Kidney glomerular epithelial cell (primary cell): ENCODE results near the gene BRI3.

ENCODE experiments used
- DNase-seq: peaks from one replicate; lab custom pipeline; 2025; lab: John Stamatoyannopoulos, UW

Gene BRI3

DNA sequence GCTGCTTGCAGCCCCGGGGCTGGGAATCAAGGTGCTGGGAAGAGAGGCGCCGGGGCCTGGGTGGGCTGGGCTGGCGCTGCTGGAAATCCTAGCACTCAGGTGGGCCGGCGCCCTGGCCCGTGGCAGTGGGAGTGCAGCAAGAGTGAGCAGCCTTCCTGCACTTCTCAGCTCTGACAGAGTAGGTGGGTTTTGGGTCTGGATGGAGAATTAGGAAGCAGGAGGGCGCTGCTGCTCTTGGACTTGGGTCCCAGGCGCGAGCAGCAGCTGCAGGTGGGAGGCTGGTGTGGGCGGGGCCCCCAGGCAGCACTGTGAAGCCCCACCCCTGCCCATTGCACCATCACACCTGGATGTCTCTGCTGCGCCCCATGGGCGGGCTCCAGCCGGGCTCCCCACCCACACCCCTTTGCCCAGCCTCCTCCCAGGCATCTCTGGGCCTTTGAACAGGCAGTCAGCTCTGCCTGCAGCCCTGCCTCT is 6.0 kb downstream of the BRI3 start:
- no peak for DNase-seq

DNA sequence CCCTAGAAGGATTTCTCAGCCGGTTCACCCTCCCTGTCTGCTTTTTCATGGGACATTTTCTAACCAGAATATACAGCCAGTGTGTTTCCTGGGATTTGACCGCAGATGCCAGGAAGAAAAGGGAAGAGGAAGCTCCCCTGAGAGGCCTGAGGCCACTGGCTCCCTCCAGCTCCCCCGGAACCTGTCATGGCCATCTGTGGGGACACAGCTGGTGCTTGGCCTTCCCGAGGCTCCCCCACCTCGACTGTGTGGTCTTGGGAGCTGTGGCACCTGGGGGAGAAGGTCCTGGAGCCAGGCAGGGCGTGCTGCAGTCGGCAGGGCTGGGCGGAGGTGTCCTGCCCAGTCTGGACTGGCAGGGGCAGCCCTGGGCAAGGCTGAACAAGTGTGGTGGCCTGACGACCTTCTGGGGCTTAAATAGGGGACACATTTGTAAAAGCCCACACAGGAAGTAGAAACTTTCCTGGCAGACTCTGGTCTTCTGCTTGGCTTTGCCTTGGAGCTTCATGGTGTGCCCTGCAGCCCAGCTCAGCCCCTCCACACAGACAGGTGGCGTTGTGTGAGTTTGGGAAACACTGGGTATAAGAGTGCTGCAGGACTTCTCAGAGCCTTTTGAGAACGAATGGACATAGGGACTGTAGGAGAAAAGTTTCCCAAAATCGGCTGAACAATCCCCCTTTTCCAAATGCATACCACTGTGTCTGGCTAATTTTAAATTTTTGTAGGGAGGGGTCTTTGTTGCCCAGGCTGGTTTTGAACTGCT is 6.8 kb downstream of the BRI3 start:
- no peak for DNase-seq

DNA sequence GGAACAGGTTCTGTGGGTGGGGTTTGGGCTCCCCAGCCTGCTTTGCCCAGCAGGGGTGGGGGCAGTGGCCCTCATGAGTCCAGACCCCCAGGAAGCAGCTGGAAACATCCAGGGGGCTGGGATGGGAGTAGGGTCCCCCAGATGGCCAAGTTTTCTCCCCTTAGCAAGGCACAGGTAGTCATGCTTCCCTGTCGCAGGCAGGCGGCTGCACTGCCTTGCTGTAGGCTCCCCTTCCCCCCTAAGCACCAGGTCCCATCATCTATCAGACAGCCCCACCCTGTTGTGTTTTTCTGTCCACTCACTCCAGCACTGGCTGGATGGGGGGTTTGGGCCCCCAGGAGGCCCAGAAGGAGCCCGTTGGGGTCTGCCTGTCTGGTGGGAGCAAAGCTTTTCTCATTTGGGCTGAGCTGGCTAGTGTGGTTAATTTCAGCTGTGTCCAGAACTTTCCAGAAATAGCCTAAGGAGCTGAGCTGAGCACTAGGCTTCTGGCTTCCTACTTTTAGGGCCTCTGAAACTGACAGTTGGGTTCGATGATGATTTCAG is 7.9 kb downstream of the BRI3 start:
- DNase-seq = no peak

DNA sequence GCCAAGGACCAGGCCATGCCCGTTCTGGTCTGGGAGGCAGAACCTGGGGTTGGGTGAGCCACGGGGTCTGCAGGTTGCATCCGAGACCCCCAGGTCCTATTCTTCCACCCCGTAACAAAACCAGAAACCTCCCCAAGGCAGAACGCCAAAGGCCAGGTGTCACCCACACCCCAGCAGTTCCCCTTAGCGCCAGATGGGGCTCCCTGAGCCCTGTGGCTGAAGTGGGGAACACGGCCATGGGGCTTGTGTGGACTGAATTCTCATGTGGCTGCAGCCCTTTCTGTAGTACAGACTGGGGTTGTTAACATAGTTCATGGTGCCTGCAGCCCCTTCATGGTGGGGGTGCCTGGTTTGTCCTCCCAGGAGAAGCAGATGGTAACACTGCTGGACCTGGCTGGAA is 10.2 kb downstream of the BRI3 start:
- DNase-seq = no peak

DNA sequence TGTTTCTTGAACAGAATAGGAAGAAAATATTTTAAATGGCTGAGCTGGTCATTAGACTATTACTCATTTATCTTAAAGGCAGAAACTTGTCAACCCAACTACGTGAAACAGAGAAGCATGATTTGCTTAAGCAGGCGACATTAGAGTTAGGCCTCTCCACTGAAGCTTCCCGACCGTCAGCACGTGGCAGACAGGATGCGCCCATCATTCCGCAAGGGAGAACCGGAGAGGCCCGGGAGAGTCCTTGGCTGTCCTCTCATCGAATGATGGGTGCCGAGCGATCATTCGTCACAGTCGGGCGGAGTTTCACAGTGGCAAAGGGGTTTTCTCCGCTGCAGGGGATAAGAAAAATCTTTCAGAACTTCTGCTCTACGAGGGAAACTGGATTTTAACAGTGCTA is 11.8 kb downstream of the BRI3 start:
- no peak for DNase-seq

DNA sequence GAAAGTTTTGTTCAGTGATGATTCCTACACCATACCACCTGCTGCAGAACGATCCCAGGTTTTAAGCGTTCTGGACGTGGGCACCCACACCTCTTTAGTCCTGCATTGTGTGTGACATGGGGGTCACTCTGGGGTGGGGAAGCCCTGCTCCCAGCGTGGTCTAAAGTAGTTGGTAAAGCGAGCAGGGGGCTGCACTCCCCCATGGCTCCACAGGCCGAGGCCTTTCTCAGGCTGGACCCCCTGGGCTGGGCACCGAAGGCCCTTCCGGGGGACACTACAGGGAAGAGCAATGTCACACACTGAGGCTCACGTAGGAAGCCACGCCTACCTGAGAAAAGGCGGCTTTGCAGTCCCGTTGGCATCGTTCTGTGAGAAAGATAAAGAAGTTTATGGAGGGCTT is 12.3 kb downstream of the BRI3 start:
- DNase-seq = no peak

DNA sequence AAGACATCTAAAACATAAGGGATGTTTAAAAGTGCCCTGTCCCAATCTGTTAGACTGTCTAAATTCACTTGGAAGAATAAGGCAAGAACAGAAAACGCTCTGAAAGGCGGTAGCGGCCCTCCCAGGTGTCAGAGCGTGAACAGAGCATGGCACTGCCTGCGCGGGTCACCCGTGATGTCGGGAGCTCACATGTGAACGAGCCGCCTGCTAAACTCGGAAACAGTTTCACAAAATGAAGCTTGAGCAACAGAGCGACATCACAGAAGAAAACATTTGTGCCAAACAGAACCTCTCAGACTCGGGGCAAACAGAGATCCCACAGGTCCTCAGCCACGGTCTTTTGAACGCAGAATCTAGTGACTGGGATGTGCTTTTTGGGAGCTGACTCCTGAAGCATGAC is 12.8 kb downstream of the BRI3 start:
- DNase-seq = no peak

DNA sequence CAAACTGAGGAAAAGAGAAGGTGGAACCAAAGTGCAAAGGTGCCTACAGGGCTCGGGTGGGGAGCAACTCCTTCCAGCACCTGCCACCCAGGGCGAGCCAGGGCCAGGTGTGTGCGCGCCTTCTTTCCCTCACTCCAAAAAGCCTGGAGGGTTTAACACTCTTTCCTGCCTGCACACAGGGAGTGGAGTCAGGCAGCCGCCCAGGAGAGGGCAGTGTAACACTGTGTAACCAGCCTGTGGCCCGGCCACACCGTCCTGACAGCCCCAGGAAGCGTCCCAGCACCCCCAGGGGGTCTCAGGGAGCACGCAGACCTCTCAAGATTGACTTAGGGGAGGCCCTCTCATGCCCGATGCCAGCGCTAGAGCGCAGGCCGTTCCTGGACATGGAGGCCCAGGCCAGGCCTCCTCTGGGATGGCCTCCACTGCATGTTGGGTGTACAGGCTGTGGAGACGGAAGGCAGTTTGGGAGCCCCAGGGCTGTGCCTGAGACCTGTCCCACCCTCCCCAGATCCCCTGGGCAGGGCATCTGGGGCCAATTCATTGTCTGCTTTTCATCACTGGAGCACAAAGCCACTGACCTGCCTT is 13.4 kb downstream of the BRI3 start:
- DNase-seq = no peak

DNA sequence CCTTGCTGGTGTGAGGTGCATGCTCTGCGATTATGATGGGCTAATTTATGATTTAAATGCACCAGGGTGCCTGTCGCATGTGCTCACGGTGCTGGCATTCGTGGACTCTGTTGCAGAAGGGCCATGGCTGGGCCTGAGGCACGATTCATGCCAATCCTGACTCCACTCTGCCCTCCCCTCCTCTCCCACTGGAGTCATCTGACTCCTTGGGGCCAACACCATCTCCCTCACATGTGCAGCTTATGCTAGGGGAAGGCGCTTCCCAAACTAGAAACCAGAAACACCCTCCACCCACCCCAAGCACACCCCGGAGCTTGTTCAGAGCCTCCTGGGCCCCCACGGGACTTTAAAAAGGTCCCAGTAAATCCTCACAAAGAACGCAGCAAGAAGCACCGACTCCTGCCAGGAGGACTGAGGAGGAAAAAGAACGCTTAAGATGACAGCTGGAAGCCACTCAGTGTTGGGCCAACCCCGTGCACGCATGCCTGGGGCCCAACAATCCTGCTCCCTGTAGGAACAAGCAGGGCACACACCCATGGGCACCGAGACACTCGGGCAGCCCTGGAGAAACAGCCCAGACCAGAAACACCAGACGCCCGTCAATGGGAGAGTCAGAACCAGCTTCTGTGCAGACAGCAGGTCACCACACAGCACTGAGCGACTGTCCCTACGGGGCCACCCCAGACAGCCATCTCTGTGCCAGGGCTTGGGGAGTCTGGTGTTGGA is 14.1 kb downstream of the BRI3 start:
- DNase-seq = no peak

DNA sequence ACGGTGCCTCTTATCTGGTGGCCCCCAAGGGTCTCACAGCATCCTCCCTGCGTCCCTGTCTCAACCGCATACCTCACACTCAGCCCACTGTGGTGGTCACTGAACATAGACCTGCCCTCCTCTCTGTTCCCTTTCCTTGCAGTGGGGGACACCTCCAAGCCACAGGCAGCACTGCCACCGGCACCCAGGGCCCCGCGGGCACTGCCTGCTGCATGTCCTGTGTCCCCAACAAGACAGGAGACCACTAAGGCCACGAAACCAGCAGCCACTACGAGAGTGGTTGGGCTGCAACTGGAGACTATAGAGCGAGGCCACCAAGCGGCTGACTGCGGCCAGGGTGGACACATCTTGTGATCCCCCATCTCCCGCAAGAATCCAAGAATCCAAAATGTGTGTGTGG is 15.3 kb downstream of the BRI3 start:
- DNase-seq = no peak

DNA sequence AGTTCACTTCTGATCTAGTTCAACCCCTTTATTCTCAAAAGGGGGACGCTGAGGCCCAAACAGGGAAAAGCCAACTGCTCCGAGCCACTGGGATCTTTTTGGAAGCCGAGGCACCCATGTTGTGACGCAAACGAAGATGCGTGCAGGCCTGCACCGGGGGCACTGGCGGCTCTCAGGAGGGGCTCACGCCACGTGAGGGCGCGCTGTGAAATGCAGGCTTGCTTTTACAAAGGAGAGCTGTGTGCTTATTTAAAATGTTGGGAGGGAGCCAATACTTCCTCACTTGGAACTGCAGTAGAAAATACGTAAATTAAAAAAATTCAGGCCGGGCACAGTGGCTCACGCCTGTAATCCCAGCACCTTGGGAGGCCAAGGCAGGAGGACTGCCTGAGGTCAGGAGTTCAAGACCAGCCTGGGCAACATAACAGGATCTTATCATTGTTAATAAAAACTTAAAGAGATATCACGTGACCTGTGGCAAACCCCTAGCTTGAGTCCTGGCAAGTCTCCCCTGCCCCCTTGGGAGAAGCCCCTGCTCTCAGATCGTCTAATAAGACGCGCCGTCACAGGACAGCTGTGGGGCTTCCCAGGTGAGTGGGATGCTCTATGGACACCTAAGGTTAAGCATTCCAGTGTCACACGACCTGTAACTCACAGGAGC is 16.3 kb downstream of the BRI3 start:
- no peak for DNase-seq

DNA sequence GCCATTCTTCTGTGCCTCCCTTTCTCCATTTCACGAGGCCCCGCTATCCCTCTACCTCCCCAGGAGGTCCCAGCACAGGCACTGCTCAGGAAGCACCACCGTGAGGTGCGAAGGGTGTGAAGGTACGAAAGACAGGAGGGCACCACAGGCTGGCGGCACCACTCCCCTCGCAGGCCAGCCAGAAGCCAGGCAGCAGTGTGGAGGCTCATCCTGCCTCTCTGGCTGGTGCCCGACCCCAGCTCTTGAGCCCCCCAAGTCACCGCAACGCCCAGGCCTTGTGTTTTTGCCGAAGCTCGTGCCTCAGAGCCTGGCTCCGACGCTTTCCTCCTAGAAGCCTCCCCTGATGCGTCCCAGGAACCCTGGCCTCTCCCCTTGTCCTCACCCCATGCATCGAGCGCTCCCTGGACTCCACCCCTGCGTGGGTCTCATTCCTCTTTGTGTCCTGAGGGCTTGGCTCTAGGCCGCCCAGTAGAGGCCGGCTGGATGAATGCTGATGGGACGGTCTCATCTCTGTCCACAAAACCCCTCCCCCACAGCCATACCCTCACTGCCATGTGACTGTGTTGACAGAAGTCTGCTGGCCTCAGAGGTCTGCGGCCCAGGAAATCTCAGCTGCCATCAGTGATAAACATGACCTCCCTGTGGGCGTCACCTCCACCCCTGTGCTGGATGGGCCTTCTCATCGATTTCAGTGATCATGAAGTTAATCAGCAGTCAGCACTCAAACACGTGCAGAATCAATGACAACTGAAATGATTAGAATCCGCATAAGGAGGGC is 19.3 kb downstream of the BRI3 start:
- DNase-seq = no peak

DNA sequence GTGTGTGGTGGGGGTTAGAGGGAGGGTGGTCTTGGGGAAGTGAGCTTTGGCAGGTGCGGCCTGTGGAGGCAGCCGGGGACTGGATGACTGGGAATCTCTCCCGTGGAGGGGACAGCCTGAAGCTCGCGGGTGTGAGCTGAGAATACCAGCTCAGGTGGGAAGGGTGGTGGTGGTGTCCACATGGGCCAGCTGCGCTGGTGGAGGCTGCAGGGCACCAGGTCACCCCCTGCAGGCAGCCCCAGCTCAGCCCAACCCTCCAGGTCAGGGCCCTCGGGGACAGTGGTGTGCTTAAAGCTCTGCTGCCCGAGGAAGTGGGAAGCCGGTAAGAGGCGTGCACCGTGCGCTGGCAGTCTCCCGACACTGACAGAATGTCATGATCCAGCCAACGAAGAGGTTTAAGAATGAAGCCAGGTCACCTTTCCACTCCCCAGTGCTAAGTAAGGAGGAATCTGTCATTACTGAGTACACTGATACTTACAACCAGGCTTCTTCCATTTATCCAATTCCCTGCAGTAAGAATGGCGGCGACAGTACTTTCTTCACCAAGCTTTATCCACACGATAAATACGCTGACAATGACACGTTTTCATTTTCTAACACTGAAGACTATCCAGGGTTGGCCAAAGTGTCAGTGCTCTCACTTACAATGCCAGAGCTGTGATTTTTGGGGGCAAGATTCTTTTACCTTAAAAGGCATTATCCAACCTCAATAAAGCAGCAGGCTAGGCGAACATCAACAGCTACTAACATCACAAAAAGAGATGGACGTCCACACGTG is 20.4 kb downstream of the BRI3 start:
- no peak for DNase-seq

DNA sequence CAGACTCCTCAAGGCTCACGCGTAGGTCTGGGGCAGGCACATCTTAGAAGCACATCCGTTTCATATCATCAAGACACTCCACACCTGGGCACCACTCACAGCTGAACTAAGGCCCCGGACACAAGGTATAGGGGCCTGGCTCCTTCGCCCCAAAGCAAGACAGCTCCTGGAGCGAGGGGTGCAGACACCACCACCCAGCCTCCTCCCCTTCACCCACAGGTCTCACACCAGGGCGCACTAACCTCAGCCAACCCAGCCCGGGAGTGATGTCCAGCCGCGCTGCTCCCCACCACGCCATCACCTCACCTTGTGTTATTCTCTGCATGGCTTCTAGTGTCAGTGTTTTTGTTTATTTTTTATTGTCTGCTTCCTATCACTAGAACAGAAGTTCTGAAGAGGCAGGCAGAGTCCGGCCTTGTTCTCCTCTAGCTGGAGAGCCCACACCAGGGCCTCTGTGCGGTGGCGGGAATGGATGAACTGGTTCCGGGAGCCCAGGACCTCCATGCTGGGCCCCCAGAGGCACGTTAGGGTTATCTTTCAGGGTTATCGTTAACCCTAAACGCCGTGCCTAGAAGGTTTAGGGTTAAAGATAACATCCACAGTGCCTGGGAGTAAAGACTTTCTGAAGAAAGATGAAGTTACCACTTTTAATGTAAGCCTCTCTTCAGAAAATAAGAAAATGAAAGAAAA is 21.8 kb downstream of the BRI3 start:
- no peak for DNase-seq

DNA sequence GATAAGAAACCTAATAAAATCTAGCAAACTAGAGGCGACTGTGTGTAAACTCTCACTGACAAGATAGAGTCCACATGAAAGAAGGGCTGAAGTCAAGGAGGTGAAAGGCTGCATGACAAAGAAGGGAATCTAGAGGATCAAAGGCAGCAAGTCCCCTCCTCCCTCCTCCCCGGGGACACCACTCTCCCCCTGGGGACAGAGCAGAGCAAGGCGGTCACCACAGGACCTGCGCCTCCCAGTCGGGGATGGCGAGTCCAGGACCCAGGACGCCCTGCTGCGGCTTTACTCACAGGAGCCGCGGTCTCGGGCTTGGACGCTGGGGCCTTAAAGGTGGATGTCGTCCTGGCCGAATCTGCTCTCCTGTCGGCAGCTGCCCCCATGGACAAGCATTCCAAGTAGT is 22.4 kb downstream of the BRI3 start:
- no peak for DNase-seq

DNA sequence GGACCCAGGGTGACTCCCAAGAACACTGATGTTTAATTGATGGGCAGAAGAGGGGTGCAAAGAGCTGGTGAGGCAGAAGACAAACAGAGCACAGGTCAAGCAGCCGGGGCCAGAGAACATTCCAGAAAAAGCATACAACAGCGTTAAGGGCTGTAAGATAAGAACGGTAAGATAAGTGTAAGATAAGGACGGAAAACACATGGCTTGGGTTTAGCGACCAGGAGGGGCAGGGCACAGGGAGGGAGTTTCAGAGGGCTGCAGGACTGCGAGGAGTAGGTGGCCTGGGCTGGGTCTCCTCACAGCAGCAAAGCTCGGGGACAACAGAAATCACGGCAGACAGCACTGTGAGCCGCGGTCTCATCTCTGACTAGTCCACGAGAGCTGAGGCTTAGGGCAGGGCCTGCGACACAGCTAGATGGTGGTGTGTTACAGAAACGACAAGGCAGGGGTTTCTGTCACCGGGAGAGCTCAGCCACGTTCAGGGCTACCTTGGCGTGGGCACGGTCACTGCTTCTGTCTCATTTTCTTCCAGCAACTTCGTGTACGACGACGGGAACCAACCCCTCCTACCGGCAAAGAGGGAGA is 24.6 kb downstream of the BRI3 start:
- no peak for DNase-seq

DNA sequence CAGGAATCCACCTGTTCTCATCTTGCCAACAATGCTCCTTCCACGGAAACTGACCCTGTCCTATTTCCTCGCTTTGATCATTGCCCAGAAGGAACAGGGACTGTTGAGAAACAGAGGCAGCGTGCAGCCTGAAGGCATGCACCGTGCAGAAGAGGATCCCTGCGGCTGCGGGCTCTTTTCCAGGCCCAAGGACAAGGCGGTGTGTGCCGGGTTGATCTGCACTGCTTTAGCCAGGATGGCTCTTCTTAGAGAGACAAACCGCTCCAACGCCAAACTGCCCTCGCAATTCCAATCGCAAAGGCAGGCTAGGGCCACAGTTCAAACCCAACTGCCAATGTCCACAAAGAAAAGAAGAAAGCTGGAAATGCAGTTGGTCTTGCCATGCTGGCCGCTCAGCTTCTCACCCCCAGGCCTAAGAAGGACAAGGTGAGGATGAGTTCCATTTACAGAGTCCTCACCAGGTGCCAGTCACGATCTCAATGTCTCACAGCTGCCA is 26.5 kb downstream of the BRI3 start:
- no peak for DNase-seq

DNA sequence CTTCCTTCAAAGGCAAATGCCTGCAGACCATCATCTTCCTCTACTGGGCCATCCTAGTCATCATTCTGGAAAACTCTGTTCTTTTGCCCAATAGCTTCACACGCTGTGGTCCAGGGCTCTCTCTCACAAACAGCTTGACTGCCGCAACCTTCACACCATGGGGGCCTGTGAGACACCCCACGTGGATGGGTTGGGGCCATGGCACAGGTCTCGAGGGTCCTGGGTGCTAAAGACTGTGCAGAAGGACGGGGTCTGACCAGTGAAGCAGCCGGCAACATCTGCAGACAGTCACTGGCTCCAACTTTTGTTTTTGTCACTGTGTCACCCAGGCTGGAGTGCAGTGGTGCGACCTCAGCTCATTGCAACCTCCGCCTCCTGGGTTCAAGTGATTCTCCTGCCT is 28.1 kb downstream of the BRI3 start:
- DNase-seq = no peak

DNA sequence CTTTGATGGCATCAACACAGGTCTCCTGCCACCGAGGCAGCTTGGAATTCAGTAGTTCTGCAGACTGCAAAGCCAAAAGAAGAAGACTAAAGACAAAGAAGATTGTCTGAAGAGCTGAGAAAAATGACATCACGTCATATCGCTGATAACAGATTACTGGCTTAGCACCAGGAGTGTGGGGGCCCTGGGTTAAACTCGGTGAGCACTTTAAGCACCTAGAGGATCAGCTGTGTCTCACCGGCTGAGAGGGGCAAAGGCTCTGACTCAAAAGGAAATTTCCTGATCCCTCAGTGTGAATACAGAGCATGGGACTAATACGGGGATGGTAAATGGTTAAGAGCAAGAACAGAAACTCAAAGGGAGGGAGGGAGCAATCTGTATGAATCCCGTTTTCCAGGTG is 30.7 kb downstream of the BRI3 start:
- no peak for DNase-seq

DNA sequence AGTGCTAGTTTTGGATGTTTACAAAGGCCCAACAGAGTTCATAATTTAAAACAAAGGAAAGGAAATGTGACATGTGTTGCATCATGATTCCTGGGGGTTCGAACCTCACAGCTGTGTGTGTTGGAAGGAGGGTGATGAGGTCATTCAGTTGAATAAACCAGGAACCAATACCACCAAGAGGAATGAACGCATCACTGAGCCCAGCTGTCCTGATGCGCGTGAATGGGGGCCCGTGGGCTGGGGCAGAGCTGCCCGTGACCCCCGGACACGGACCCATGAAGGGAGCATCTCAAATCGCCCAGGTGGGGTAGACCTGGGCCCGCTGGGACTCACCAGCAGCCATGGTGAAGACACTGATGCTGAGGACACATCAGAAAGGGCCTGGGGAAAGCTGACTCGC is 33.0 kb downstream of the BRI3 start:
- DNase-seq = no peak
